Measurements from ENCODE around the gene IMMP1L.

GRCh38 chr11:31531293-31531692 is 21.9 kb upstream of the IMMP1L start:
- TF ChIP-seq JUND (IDR thresholded peaks at IDR 0.05; ENCODE audit: low read length) (no peak), MAX (IDR thresholded peaks at IDR 0.05) (no peak), CTCF (IDR thresholded peaks at IDR 0.05; ENCODE audit: control extremely low read depth in 1 of 3, insufficient read depth in 1 of 3, low read depth in 1 of 3, low read length in 3 of 3) (no peak), POLR2AphosphoS5 (IDR thresholded peaks at IDR 0.05; ENCODE audit: low read depth, low read length) (no peak), TAF1 (IDR thresholded peaks at IDR 0.05; ENCODE audit: low read depth, low read length) (no peak), BACH1 (IDR thresholded peaks at IDR 0.05; ENCODE audit: low read length) (no peak), POLR2A (IDR thresholded peaks at IDR 0.05; ENCODE audit: control extremely low read depth in 1 of 2, low read depth in 2 of 2, low read length in 2 of 2) (no peak), MAFK (IDR thresholded peaks at IDR 0.05; ENCODE audit: low read depth, low read length) (no peak), SIX5 (IDR thresholded peaks at IDR 0.05; ENCODE audit: low read depth, low read length) (no peak), TBP (IDR thresholded peaks at IDR 0.05; ENCODE audit: low read depth, low read length) (no peak)

All from H1 (cell line).